ENCODE data around the gene TACSTD2. TPM values are rescaled to one million over a fixed set of nuclear protein-coding genes. Genes with fewer than 3 reads are reported as not detected.

The TACSTD2 gene
- total and polyA plus RNA-seq, 2 of the 4 experiments (the other 2 are of a cell fraction), result not detected

- no peak overlapping the region for H3K9ac ChIP-seq (ENCODE audit: low read depth, low read length)
- H2BK5ac ChIP-seq (ENCODE audit: low read depth, low read length, poor library complexity, severe bottlenecking), result no peak overlapping the region
- no peak overlapping the region for H3K23ac ChIP-seq (ENCODE audit: low read depth, low read length)
- H2BK120ac ChIP-seq (ENCODE audit: low read depth, low read length), result no peak overlapping the region
- ATAC-seq (ENCODE audit: low read depth) (no peak), DNase-seq (no peak)
- ChIA-PET CTCF (no interaction called here), POLR2A (ENCODE audit: unreplicated experiment) (no interaction called here)
- no peak overlapping the region for H3K27ac ChIP-seq (ENCODE audit: insufficient read depth, low read length)
- H3K14ac ChIP-seq (replicated peaks; ENCODE audit: low read depth, low read length), result no peak overlapping the region
- H3K79me1 ChIP-seq (ENCODE audit: low read depth in 1 of 2, low read length in 2 of 2), result no peaks in the 10 kb centered on the region
- no peak overlapping the region for H2BK20ac ChIP-seq (ENCODE audit: low read depth, low read length)
- H3K36me3 ChIP-seq (ENCODE audit: control insufficient read depth, insufficient read depth, low read length), result no peaks in the 10 kb centered on the region
- no peak overlapping the region for H3K4me2 ChIP-seq (ENCODE audit: low read depth, low read length)
- no CpG with 5 or more reads among the region's 3 CpGs for WGBS, 2 experiments (ENCODE audit: extremely low coverage in 2 of 2, insufficient read length in 1 of 2)
- no peak overlapping the region for H3K56ac ChIP-seq (ENCODE audit: extremely low read depth, insufficient read depth, low read length)
- H3K18ac ChIP-seq (ENCODE audit: low read depth, low read length), result no peak overlapping the region
- peaks cover 4% of the 10 kb centered on the region; the same call in 1 of the 2 replicates for H3K9me1 ChIP-seq (ENCODE audit: insufficient read depth, low read length)
- no peak for TF ChIP-seq RAD21 (IDR thresholded peaks at IDR 0.05; ENCODE audit: low read length)
- no peak for TF ChIP-seq SMC3 (IDR thresholded peaks at IDR 0.05; ENCODE audit: low read depth, low read length)
- TF ChIP-seq MXI1 (IDR thresholded peaks at IDR 0.05; ENCODE audit: borderline replicate concordance, low read depth, low read length), result no peak
- no peak for TF ChIP-seq RFX5 (IDR thresholded peaks at IDR 0.05; ENCODE audit: low read depth, low read length)
- TF ChIP-seq CTCF (conservative IDR thresholded peaks at IDR 0.05; ENCODE audit: low read depth, low read length), result no peak
- no peak for TF ChIP-seq FOS (IDR thresholded peaks at IDR 0.05; ENCODE audit: low read depth, low read length)
- no peak for TF ChIP-seq CHD1 (IDR thresholded peaks at IDR 0.05; ENCODE audit: low read depth, low read length)
- TF ChIP-seq BHLHE40 (IDR thresholded peaks at IDR 0.05; ENCODE audit: low read depth, low read length), result no peak
- TF ChIP-seq POLR2A (IDR thresholded peaks at IDR 0.05; ENCODE audit: low read depth, low read length), result no peak
- TF ChIP-seq NFE2L2 (IDR thresholded peaks at IDR 0.05; ENCODE audit: low read depth, low read length), result no peak
- TF ChIP-seq ELK1 (IDR thresholded peaks at IDR 0.05; ENCODE audit: borderline replicate concordance, low read depth, low read length), result no peak
- no peak overlapping the region for H2BK15ac ChIP-seq (ENCODE audit: low read depth, low read length)
- no peaks in the 10 kb centered on the region for H3K9me3 ChIP-seq (ENCODE audit: control insufficient read depth, insufficient read depth, low read length)
- peaks cover 4% of the 10 kb centered on the region for H3K4me1 ChIP-seq (ENCODE audit: control insufficient read depth, insufficient read depth, low read length)
- H2AK5ac ChIP-seq (ENCODE audit: low read depth, low read length), result no peak overlapping the region
- no peak overlapping the region for H3K4ac ChIP-seq (ENCODE audit: low read depth, low read length)
- in situ Hi-C loops (cut with MboI; ENCODE audit: low sequenced_read_pairs) (no loop called here), dilution Hi-C loops (cut with HindIII; ENCODE audit: low sequenced_read_pairs, unreplicated experiment) (no loop called here), intact Hi-C loops (cut with micrococcal nuclease) (no loop called here)
- no peak overlapping the region for H3K4me3 ChIP-seq (ENCODE audit: insufficient read depth, low read depth, low read length)
- H2AFZ ChIP-seq (replicated peaks; ENCODE audit: low read length, poor library complexity), result no peak overlapping the region
- no peak overlapping the region for H4K91ac ChIP-seq (ENCODE audit: insufficient read depth, low read depth, low read length)
- H4K5ac ChIP-seq (ENCODE audit: low read depth, low read length), result no peak overlapping the region
- no peak overlapping the region for H4K8ac ChIP-seq (ENCODE audit: low read depth in 2 of 2, low read length in 2 of 2)
- H3K27me3 ChIP-seq (ENCODE audit: control insufficient read depth, insufficient read depth, low read length), result no peaks in the 10 kb centered on the region; the same call in 1 of the 2 replicates
- no peaks in the 10 kb centered on the region for H4K20me1 ChIP-seq (ENCODE audit: insufficient read depth, low read length)
- BruUV-seq (replicated peaks), result no TSS peak
- H2AK9ac ChIP-seq (replicated peaks; ENCODE audit: low read depth, low read length, poor library complexity), result peak overlapping the region; percentile 2
These were observed 44.3 kb upstream of the TACSTD2 start for GRCh38 chr1:58621391-58621790.

Measured in IMR-90 (cell line).